Suprapubic skin (tissue), 4 donors: ENCODE data around the gene AOC3.

Source experiments
- CTCF ChIP-seq, 2 donors: fragments of 200-600 bp in 1 of 2; fragments of 450-650 bp in 1 of 2; sonication (generic) in 1 of 2; IDR thresholded peaks; one replicate each; pipeline ENCODE4 v1.5.1; 2016 to 2019; ENCODE audit warnings: antibody characterized with exemption in 2 of 2, mild to moderate bottlenecking in 1 of 2, moderate library complexity in 1 of 2
- POLR2A ChIP-seq, 2 donors: fragments of 450-650 bp; IDR thresholded peaks; one replicate each; pipeline ENCODE4 v1.6.1; 2017; ENCODE audit warnings: antibody characterized with exemption in 2 of 2, mild to moderate bottlenecking in 2 of 2, moderate library complexity in 2 of 2
- POLR2AphosphoS5 ChIP-seq, 3 donors: sonication (generic); formaldehyde crosslinking; IDR thresholded peaks; one replicate each; pipeline ENCODE4 v1.6.1; 2017; ENCODE audit warnings: antibody characterized with exemption in 3 of 3

GRCh38 chr17:42868338-42868737 lies 17.3 kb downstream of the AOC3 start:
- no peak for TF ChIP-seq CTCF (IDR thresholded peaks at IDR 0.05)
- TF ChIP-seq POLR2AphosphoS5 (IDR thresholded peaks at IDR 0.05): no peak
- no peak for TF ChIP-seq POLR2A (IDR thresholded peaks at IDR 0.05)
